ENCODE data around the gene ARHGAP12. TPM values are rescaled to one million over a fixed set of nuclear protein-coding genes. Genes with fewer than 3 reads are reported as not detected.
"Not testable (repeated sequence)": the region's sequence is repeated elsewhere in the genome, so short reads cannot be mapped to it uniquely, and the experiment has no call there.

ARHGAP12 gene
- total RNA-seq, 2 experiments from 2014 or later = 11.8 to 14.5 TPM

DNA sequence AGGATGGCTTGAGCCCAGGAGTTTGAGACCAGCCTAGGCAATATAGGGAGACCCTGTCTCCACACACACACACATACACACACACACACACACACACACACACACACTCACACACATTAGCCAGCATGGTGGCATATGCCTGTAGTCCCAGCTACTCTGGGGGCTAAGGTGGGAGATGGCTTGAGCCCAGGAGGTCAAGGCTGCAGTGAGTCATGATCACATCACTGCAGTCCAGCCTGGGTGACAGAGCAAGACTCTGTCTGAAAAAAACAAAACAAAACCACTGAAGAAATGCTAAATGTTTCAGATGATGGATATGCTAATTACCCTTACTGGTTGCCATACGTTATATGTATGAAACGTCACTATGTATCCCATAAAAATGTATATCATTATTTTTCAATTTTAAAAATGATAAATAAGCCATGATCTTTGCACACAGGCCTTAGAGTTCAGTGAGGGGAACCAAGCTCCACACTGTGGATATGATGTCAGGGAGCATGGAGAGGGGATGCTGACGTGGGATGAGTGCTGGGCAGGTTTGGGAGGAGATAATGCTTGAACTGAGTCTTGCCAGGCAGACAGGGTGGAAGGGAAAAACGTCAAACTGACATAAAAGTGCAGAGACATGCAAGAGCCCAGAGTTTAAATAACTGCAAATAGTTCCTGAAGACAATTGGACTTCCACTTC is 45.9 kb upstream of the ARHGAP12 start:
- no peak overlapping the region for H2AFZ ChIP-seq (ENCODE audit: low read length)
- no peak for DNase-seq (ENCODE audit: low spot score)
- H3K4me2 ChIP-seq (ENCODE audit: low read length) = no peak overlapping the region
- intact Hi-C loops (cut with micrococcal nuclease; ENCODE audit: unreplicated experiment) = no loop called here
- H3K9me3 ChIP-seq (ENCODE audit: low read length) = no peaks in the 10 kb centered on the region
- H4K20me1 ChIP-seq (ENCODE audit: insufficient read depth, low read length) = no peaks in the 10 kb centered on the region
- H3K79me2 ChIP-seq (ENCODE audit: insufficient read depth, low read depth, low read length) = no peaks in the 10 kb centered on the region
- ChIA-PET CTCF (ENCODE audit: unreplicated experiment) (no interaction called here), POLR2A (interaction anchor here (1.7 kb wide), 1 partner anchor 18 kb away, joined by 4 read pairs; no protein-coding TSS in a partner anchor)
- TF ChIP-seq, protein P1, sequence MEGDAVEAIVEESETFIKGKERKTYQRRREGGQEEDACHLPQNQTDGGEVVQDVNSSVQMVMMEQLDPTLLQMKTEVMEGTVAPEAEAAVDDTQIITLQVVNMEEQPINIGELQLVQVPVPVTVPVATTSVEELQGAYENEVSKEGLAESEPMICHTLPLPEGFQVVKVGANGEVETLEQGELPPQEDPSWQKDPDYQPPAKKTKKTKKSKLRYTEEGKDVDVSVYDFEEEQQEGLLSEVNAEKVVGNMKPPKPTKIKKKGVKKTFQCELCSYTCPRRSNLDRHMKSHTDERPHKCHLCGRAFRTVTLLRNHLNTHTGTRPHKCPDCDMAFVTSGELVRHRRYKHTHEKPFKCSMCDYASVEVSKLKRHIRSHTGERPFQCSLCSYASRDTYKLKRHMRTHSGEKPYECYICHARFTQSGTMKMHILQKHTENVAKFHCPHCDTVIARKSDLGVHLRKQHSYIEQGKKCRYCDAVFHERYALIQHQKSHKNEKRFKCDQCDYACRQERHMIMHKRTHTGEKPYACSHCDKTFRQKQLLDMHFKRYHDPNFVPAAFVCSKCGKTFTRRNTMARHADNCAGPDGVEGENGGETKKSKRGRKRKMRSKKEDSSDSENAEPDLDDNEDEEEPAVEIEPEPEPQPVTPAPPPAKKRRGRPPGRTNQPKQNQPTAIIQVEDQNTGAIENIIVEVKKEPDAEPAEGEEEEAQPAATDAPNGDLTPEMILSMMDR (conservative IDR thresholded peaks at IDR 0.05; ENCODE audit: low read length) = no peak
- TF ChIP-seq EZH2phosphoT487 (IDR thresholded peaks at IDR 0.05; ENCODE audit: borderline replicate concordance, low read depth, low read length) = no peak
- no TSS peak for BruUV-seq (replicated peaks)
- H3K4me1 ChIP-seq (ENCODE audit: insufficient read depth, low read length, poor library complexity, severe bottlenecking) = no peaks in the 10 kb centered on the region
- H3K4me3 ChIP-seq (ENCODE audit: low read depth, low read length, poor library complexity, severe bottlenecking) = no peak overlapping the region
- H3K9me2 ChIP-seq (ENCODE audit: insufficient read depth, low read length) = no peaks in the 10 kb centered on the region
- H3K27ac ChIP-seq (ENCODE audit: low read depth, low read length, poor library complexity, severe bottlenecking) = no peak overlapping the region
- H3K36me3 ChIP-seq (ENCODE audit: insufficient read depth, low read length) = no peaks in the 10 kb centered on the region

DNA sequence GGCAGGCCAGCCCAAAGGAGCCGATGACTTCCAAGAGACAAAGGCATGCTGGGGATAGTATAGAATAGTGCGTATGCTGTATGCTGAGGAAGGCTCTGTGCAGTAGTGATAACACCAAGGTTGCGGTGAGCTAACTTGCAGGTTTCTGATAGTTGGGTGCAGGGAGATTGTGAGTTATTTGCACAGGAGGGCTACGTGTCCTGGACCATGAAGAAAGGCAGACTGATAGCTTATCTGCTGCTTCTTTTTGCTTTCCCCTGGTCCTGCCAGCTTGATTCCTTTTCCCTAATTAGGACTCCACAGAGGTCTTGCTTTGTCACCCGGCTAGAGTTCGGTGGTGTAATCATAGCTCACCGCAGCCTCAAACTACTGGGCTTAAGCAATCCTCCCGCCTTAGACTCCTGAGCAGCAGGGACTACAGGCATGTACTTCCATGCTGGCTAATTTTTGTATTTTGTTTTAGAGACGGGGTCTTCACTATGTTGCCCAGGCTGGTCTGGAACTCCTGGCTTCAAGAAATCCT is 43.9 kb upstream of the ARHGAP12 start:
- CTCF ChIA-PET (ENCODE audit: unreplicated experiment) = no interaction called here

DNA sequence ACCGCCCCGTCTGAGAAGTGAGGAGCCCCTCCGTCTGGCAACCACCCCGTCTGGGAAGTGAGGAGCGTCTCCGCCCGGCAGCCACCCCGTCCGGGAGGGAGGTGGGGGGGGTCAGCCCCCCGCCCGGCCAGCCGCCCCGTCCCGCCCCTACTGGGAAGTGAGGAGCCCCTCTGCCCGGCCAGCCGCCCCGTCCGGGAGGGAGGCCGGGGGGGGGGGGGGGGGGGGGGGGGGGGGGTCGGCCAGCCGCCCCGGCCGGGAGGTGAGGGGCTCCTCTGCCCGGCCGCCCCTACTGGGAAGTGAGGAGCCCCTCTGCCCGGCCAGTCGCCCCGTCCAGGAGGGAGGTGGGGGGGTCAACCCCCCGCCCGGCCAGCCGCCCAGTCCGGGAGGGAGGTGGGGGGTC is 41.2 kb upstream of the ARHGAP12 start:
- DNase-seq (ENCODE audit: low spot score); H4K20me1 ChIP-seq (ENCODE audit: insufficient read depth, low read length); CTCF ChIA-PET (ENCODE audit: unreplicated experiment); H3K9me3 ChIP-seq (ENCODE audit: low read length); intact Hi-C loops (cut with micrococcal nuclease; ENCODE audit: unreplicated experiment); H3K79me2 ChIP-seq (ENCODE audit: insufficient read depth, low read depth, low read length); H2AFZ ChIP-seq (ENCODE audit: low read length); H3K4me3 ChIP-seq (ENCODE audit: low read depth, low read length, poor library complexity, severe bottlenecking); POLR2A ChIA-PET; H3K36me3 ChIP-seq (ENCODE audit: insufficient read depth, low read length); H3K27ac ChIP-seq (ENCODE audit: low read depth, low read length, poor library complexity, severe bottlenecking); H3K4me2 ChIP-seq (ENCODE audit: low read length); H3K4me1 ChIP-seq (ENCODE audit: insufficient read depth, low read length, poor library complexity, severe bottlenecking); H3K9me2 ChIP-seq (ENCODE audit: insufficient read depth, low read length); BruUV-seq (replicated peaks): not testable (repeated sequence)

More for the DNA sequence above, 43.9 kb upstream of the ARHGAP12 start:
- no peaks in the 10 kb centered on the region for H3K9me3 ChIP-seq (ENCODE audit: low read length)
- no peaks in the 10 kb centered on the region for H3K36me3 ChIP-seq (ENCODE audit: insufficient read depth, low read length)
- BruUV-seq (replicated peaks) = no TSS peak
- no peaks in the 10 kb centered on the region for H4K20me1 ChIP-seq (ENCODE audit: insufficient read depth, low read length)
- H3K79me2 ChIP-seq (ENCODE audit: insufficient read depth, low read depth, low read length) = no peaks in the 10 kb centered on the region
- H3K4me2 ChIP-seq (ENCODE audit: low read length) = no peak overlapping the region
- no peak overlapping the region for H3K27ac ChIP-seq (ENCODE audit: low read depth, low read length, poor library complexity, severe bottlenecking)
- intact Hi-C loops (cut with micrococcal nuclease; ENCODE audit: unreplicated experiment) = no loop called here
- no peaks in the 10 kb centered on the region for H3K9me2 ChIP-seq (ENCODE audit: insufficient read depth, low read length)
- DNase-seq (ENCODE audit: low spot score) = no peak
- no peak overlapping the region for H2AFZ ChIP-seq (ENCODE audit: low read length)
- H3K4me1 ChIP-seq (ENCODE audit: insufficient read depth, low read length, poor library complexity, severe bottlenecking) = no peaks in the 10 kb centered on the region
- no peak overlapping the region for H3K4me3 ChIP-seq (ENCODE audit: low read depth, low read length, poor library complexity, severe bottlenecking)
- no peak for TF ChIP-seq EZH2phosphoT487 (IDR thresholded peaks at IDR 0.05; ENCODE audit: borderline replicate concordance, low read depth, low read length)
- TF ChIP-seq, protein P1 (conservative IDR thresholded peaks at IDR 0.05; ENCODE audit: low read length) = no peak
- POLR2A ChIA-PET = interaction anchor here (0.7 kb wide), 1 partner anchor 10 kb away, joined by 3 read pairs; no protein-coding TSS in a partner anchor

All from OCI-LY7 (cell line).